ENCODE measurements around the gene KNOP1. TPM values are rescaled to one million over a fixed set of nuclear protein-coding genes. Genes with fewer than 3 reads are reported as not detected.
"Not testable (repeated sequence)": the region's sequence is repeated elsewhere in the genome, so short reads cannot be mapped to it uniquely, and the experiment has no call there.

KNOP1 gene
- total RNA-seq, 1 experiment from 2014 or later: 65.0 TPM

GRCh38 chr16:19680881-19681340 is 37.1 kb downstream of the KNOP1 start:
- ChIA-PET CTCF (no interaction called here), POLR2A (ENCODE audit: low non-redundant PET) (no interaction called here)
- TF ChIP-seq, protein P1, sequence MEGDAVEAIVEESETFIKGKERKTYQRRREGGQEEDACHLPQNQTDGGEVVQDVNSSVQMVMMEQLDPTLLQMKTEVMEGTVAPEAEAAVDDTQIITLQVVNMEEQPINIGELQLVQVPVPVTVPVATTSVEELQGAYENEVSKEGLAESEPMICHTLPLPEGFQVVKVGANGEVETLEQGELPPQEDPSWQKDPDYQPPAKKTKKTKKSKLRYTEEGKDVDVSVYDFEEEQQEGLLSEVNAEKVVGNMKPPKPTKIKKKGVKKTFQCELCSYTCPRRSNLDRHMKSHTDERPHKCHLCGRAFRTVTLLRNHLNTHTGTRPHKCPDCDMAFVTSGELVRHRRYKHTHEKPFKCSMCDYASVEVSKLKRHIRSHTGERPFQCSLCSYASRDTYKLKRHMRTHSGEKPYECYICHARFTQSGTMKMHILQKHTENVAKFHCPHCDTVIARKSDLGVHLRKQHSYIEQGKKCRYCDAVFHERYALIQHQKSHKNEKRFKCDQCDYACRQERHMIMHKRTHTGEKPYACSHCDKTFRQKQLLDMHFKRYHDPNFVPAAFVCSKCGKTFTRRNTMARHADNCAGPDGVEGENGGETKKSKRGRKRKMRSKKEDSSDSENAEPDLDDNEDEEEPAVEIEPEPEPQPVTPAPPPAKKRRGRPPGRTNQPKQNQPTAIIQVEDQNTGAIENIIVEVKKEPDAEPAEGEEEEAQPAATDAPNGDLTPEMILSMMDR (conservative IDR thresholded peaks at IDR 0.05; ENCODE audit: low read depth, low read length): no peak
- no peak for TF ChIP-seq EZH2 (IDR thresholded peaks at IDR 0.05; ENCODE audit: borderline replicate concordance, low read depth, low read length, poor library complexity, severe bottlenecking)
- no peaks in the 10 kb centered on the region for H3K9me3 ChIP-seq (ENCODE audit: low read depth, low read length, poor library complexity, severe bottlenecking)
- intact Hi-C loops (cut with micrococcal nuclease; ENCODE audit: unreplicated experiment): no loop called here
- peaks cover 7% of the 10 kb centered on the region for H3K36me3 ChIP-seq (ENCODE audit: insufficient read depth, low read length, poor library complexity, severe bottlenecking)
- BruUV-seq (replicated peaks): no TSS peak
- no peaks in the 10 kb centered on the region for H3K27me3 ChIP-seq (replicated peaks; ENCODE audit: insufficient read depth, low read depth, low read length, poor library complexity)
- no peaks in the 10 kb centered on the region for H3K4me1 ChIP-seq (ENCODE audit: insufficient read depth, low read length, poor library complexity, severe bottlenecking)
- no peak for DNase-seq (ENCODE audit: low spot score)
- no peak overlapping the region for H3K4me3 ChIP-seq (ENCODE audit: low read depth, low read length, poor library complexity, severe bottlenecking)
- no peak overlapping the region for H3K27ac ChIP-seq (ENCODE audit: low read depth, low read length, poor library complexity, severe bottlenecking)

DNA sequence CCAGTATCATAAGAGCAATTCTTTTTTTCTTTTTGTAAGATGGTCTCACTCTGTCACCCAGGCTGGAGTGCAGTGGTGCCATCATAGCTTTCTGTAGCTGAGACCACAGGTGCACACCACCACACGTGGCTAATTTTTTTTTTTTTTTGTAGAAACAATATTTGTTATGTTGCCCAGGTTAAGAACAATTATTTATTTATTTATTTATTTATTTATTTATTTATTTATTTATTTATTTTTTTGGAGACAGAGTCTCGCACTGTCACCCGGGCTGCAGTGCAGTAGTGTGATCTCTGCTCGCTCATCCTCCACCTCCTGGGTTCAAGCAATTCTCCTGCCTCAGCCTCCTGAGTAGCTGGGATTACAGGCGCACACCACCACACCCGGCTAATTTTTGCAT is 38.7 kb downstream of the KNOP1 start:
- H3K4me3 ChIP-seq (ENCODE audit: low read depth, low read length, poor library complexity, severe bottlenecking); H3K4me1 ChIP-seq (ENCODE audit: insufficient read depth, low read length, poor library complexity, severe bottlenecking); CTCF ChIA-PET; intact Hi-C loops (cut with micrococcal nuclease; ENCODE audit: unreplicated experiment); H3K36me3 ChIP-seq (ENCODE audit: insufficient read depth, low read length, poor library complexity, severe bottlenecking); DNase-seq (ENCODE audit: low spot score); H3K9me3 ChIP-seq (ENCODE audit: low read depth, low read length, poor library complexity, severe bottlenecking); POLR2A ChIA-PET (ENCODE audit: low non-redundant PET); H3K27me3 ChIP-seq (replicated peaks; ENCODE audit: insufficient read depth, low read depth, low read length, poor library complexity); H3K27ac ChIP-seq (ENCODE audit: low read depth, low read length, poor library complexity, severe bottlenecking); BruUV-seq (replicated peaks): not testable (repeated sequence)

DNA sequence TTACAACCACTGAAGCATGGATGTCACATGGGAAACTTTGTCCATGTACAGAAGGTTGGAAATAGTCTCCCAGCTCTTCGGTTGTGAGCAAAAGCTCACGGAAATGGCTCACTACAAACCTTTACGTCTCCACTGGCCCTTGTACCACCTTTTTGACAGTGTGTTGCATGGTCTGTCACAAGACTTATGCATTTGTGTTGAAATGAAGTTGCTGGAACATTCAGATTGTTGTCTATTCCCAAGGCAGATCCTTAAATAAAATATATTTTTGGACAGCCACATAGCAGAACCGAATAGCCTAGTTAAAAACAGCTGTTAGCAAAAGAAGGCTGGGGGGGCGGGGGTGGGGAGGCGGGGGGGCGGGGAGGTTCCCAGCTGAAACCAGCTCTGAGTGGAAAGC is 39.2 kb downstream of the KNOP1 start:
- no peak for TF ChIP-seq EZH2 (IDR thresholded peaks at IDR 0.05; ENCODE audit: borderline replicate concordance, low read depth, low read length, poor library complexity, severe bottlenecking)
- TF ChIP-seq, protein P1 (conservative IDR thresholded peaks at IDR 0.05; ENCODE audit: low read depth, low read length): no peak
- ChIA-PET CTCF (no interaction called here), POLR2A (ENCODE audit: low non-redundant PET) (no interaction called here)
- peaks cover 4% of the 10 kb centered on the region for H3K36me3 ChIP-seq (ENCODE audit: insufficient read depth, low read length, poor library complexity, severe bottlenecking)
- intact Hi-C loops (cut with micrococcal nuclease; ENCODE audit: unreplicated experiment): no loop called here
- no peaks in the 10 kb centered on the region for H3K9me3 ChIP-seq (ENCODE audit: low read depth, low read length, poor library complexity, severe bottlenecking)
- no peak overlapping the region for H3K4me3 ChIP-seq (ENCODE audit: low read depth, low read length, poor library complexity, severe bottlenecking)
- H3K27ac ChIP-seq (ENCODE audit: low read depth, low read length, poor library complexity, severe bottlenecking): no peak overlapping the region
- DNase-seq (ENCODE audit: low spot score): no peak
- no TSS peak for BruUV-seq (replicated peaks)
- no peaks in the 10 kb centered on the region for H3K27me3 ChIP-seq (replicated peaks; ENCODE audit: insufficient read depth, low read depth, low read length, poor library complexity)
- H3K4me1 ChIP-seq (ENCODE audit: insufficient read depth, low read length, poor library complexity, severe bottlenecking): no peaks in the 10 kb centered on the region

- Histone ChIP-seq H3K4me3 (ENCODE audit: low read depth, low read length, poor library complexity, severe bottlenecking) (no peak overlapping the region), H3K36me3 (ENCODE audit: insufficient read depth, low read length, poor library complexity, severe bottlenecking) (no peaks in the 10 kb centered on the region), H3K27ac (ENCODE audit: low read depth, low read length, poor library complexity, severe bottlenecking) (no peak overlapping the region), H3K27me3 (replicated peaks; ENCODE audit: insufficient read depth, low read depth, low read length, poor library complexity) (no peaks in the 10 kb centered on the region), H3K9me3 (ENCODE audit: low read depth, low read length, poor library complexity, severe bottlenecking) (no peaks in the 10 kb centered on the region), H3K4me1 (ENCODE audit: insufficient read depth, low read length, poor library complexity, severe bottlenecking) (no peaks in the 10 kb centered on the region)
- TF ChIP-seq EZH2 (IDR thresholded peaks at IDR 0.05; ENCODE audit: borderline replicate concordance, low read depth, low read length, poor library complexity, severe bottlenecking): no peak
- TF ChIP-seq, protein P1 (conservative IDR thresholded peaks at IDR 0.05; ENCODE audit: low read depth, low read length): no peak
- intact Hi-C loops (cut with micrococcal nuclease; ENCODE audit: unreplicated experiment): no loop called here
- CTCF ChIA-PET: no interaction called here
- DNase-seq (ENCODE audit: low spot score): no peak
- POLR2A ChIA-PET (ENCODE audit: low non-redundant PET): interaction anchor here (0.9 kb wide), 1 partner anchor 11 kb away, joined by 4 read pairs; no protein-coding TSS in a partner anchor
- BruUV-seq (replicated peaks): no TSS peak
These were observed 40.6 kb downstream of the KNOP1 start for GRCh38 chr16:19677402-19677801.

All from A673 (cell line).